ENCODE results near the gene SIRPB2. TPM values are rescaled to one million over a fixed set of nuclear protein-coding genes. Genes with fewer than 3 reads are reported as not detected.

The SIRPB2 gene
- polyA plus RNA-seq, 2 donors: 0.41 to 0.75 TPM

Other genes with a start within 250 kb of the SIRPB2 start
- 1 to 10 TPM in 1 of 2 donors, under 1 TPM in 1; 0.92 to 1.1 TPM for gene SNPH, start 225.1 kb downstream of the SIRPB2 start, polyA plus RNA-seq
- gene SDCBP2, start 162.3 kb downstream of the SIRPB2 start, polyA plus RNA-seq: 100 to 1,000 TPM; 137 to 147 TPM
- gene FKBP1A, start 98.4 kb downstream of the SIRPB2 start, polyA plus RNA-seq: 100 to 1,000 TPM; 106 to 157 TPM
- 10 to 100 TPM; 44.4 to 69.4 TPM for gene NSFL1C, start 24.6 kb downstream of the SIRPB2 start, polyA plus RNA-seq
- gene SIRPD, start 66.3 kb upstream of the SIRPB2 start, polyA plus RNA-seq: not detected
- under 1 TPM; 0.33 TPM for gene SIRPB1, start 128.6 kb upstream of the SIRPB2 start, polyA plus RNA-seq
- under 1 TPM; 0.62 to 0.79 TPM for gene SIRPG, start 166.4 kb upstream of the SIRPB2 start, polyA plus RNA-seq